HepG2 (cell line): ENCODE measurements around the gene WDR54. TPM values are rescaled to one million over a fixed set of nuclear protein-coding genes. Genes with fewer than 3 reads are reported as not detected.

Source experiments
- FOXO1 ChIP-seq: sonication (generic); formaldehyde crosslinking; IDR thresholded peaks from 2 replicates; pipeline ENCODE4 v1.4.0; 2020; ENCODE audit warnings: missing genetic modification reagents
- PRPF4 ChIP-seq: fragments of 200-400 bp; formaldehyde crosslinking; IDR thresholded peaks from 2 replicates; pipeline ENCODE4 v1.6.1; 2016; ENCODE audit warnings: low read length, low read depth; ENCODE audit not compliant: poor library complexity, severe bottlenecking
- TEAD3 ChIP-seq: optimal IDR thresholded peaks from 2 replicates; pipeline ENCODE3; 2016; ENCODE audit warnings: borderline replicate concordance
- ZNF264 ChIP-seq: sonication (generic); formaldehyde crosslinking; IDR thresholded peaks from 2 replicates; pipeline ENCODE4 v1.4.0; 2020; ENCODE audit warnings: missing genetic modification reagents
- ZNF292 ChIP-seq: sonication (generic); formaldehyde crosslinking; IDR thresholded peaks from 2 replicates; pipeline ENCODE4 v1.8.1; 2022; ENCODE audit warnings: mild to moderate bottlenecking, low read depth, missing genetic modification reagents, borderline replicate concordance
- ZNF557 ChIP-seq: sonication (generic); formaldehyde crosslinking; IDR thresholded peaks from 2 replicates; pipeline ENCODE4 v1.4.0; 2020; ENCODE audit warnings: missing genetic modification reagents
- polyA plus RNA-seq, 8 experiments: library from polyadenylated mRNA; depleted of rRNA in 3 of 8; stranded (reverse) in 7 of 8; unstranded in 1 of 8; fragments of >200 nt; fragmentation: Illumina TruSeq in 4 of 8; extraction: Trizol in 4 of 8; gene quantifications; 2 replicates each; pipeline versions ENCODE4 v1.2.1 to v1.2.3, GENCODE V29; 2011 to 2016; ENCODE audit warnings: low read depth in 4 of 8, missing spikeins in 1 of 8, mixed read lengths in 1 of 8; ENCODE audit not compliant: insufficient read depth in 1 of 8
- total RNA-seq, 5 experiments: library from RNA; depleted of rRNA; stranded (reverse); fragments of >200 nt; fragmentation: Illumina TruSeq; extraction: Trizol; gene quantifications; 2 replicates each; pipeline ENCODE4 v1.2.3, GENCODE V29; 2016; ENCODE audit warnings: low read depth in 1 of 5
- TF ChIP-seq, protein P1 (sequence below): sonication (generic); formaldehyde crosslinking; IDR thresholded peaks from 2 replicates; pipeline ENCODE4 v1.9.0; 2022; ENCODE audit warnings: missing genetic modification reagents, mild to moderate bottlenecking, borderline replicate concordance
- TF ChIP-seq, protein P2 (sequence below): sonication (generic); formaldehyde crosslinking; IDR thresholded peaks from 2 replicates; pipeline ENCODE4 v1.9.0; 2022; ENCODE audit warnings: low read depth, missing genetic modification reagents
- TF ChIP-seq, protein P3 (sequence below): sonication (generic); formaldehyde crosslinking; IDR thresholded peaks from 2 replicates; pipeline ENCODE4 v1.4.0; 2020; ENCODE audit warnings: missing genetic modification reagents

WDR54 gene
- total and polyA plus RNA-seq, 2 of the 13 experiments (the other 11 are each of a cell fraction or from before 2014, with no cell fraction given), result 2.0 to 17.3 TPM

DNA sequence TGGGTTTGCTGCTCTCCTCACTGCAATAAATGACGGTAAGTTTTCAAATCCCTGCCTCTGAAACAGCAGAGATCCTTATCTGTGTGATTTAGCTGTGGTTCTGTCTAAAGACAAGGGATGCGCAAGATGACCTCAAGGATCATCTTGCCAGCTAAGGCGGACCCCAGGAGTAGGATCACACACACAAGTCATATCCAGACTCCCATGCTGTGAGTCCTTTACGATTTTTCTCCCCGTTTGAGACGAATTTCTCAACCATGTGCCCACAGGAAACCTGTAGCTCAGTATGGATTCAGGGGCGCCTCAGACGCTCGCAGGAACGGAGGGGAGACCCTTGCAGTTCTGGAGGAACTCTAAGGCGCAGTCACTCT, 30.3 kb upstream of the WDR54 start (continued):
- TF ChIP-seq, protein P1, sequence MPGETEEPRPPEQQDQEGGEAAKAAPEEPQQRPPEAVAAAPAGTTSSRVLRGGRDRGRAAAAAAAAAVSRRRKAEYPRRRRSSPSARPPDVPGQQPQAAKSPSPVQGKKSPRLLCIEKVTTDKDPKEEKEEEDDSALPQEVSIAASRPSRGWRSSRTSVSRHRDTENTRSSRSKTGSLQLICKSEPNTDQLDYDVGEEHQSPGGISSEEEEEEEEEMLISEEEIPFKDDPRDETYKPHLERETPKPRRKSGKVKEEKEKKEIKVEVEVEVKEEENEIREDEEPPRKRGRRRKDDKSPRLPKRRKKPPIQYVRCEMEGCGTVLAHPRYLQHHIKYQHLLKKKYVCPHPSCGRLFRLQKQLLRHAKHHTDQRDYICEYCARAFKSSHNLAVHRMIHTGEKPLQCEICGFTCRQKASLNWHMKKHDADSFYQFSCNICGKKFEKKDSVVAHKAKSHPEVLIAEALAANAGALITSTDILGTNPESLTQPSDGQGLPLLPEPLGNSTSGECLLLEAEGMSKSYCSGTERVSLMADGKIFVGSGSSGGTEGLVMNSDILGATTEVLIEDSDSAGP (CRISPR knock-in tag), result no peak
- TF ChIP-seq ZNF292 (CRISPR knock-in tag) (no peak), TEAD3 (CRISPR knock-in tag) (peak; percentile 29), ZNF264 (CRISPR knock-in tag) (0 out of 2 replicates have a peak, but pooled peaks have one; percentile 40), ZNF557 (CRISPR knock-in tag) (0 out of 2 replicates have a peak, but pooled peaks have one; percentile 28), PRPF4 (no peak), FOXO1 (peak; percentile 21; the same call in 1 of the 2 replicates)
- TF ChIP-seq, protein P2, sequence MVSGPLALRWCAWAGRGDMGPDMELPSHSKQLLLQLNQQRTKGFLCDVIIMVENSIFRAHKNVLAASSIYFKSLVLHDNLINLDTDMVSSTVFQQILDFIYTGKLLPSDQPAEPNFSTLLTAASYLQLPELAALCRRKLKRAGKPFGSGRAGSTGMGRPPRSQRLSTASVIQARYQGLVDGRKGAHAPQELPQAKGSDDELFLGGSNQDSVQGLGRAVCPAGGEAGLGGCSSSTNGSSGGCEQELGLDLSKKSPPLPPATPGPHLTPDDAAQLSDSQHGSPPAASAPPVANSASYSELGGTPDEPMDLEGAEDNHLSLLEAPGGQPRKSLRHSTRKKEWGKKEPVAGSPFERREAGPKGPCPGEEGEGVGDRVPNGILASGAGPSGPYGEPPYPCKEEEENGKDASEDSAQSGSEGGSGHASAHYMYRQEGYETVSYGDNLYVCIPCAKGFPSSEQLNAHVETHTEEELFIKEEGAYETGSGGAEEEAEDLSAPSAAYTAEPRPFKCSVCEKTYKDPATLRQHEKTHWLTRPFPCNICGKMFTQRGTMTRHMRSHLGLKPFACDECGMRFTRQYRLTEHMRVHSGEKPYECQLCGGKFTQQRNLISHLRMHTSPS (CRISPR knock-in tag), result 0 out of 2 replicates have a peak, but pooled peaks have one; percentile 37
- TF ChIP-seq, protein P3, sequence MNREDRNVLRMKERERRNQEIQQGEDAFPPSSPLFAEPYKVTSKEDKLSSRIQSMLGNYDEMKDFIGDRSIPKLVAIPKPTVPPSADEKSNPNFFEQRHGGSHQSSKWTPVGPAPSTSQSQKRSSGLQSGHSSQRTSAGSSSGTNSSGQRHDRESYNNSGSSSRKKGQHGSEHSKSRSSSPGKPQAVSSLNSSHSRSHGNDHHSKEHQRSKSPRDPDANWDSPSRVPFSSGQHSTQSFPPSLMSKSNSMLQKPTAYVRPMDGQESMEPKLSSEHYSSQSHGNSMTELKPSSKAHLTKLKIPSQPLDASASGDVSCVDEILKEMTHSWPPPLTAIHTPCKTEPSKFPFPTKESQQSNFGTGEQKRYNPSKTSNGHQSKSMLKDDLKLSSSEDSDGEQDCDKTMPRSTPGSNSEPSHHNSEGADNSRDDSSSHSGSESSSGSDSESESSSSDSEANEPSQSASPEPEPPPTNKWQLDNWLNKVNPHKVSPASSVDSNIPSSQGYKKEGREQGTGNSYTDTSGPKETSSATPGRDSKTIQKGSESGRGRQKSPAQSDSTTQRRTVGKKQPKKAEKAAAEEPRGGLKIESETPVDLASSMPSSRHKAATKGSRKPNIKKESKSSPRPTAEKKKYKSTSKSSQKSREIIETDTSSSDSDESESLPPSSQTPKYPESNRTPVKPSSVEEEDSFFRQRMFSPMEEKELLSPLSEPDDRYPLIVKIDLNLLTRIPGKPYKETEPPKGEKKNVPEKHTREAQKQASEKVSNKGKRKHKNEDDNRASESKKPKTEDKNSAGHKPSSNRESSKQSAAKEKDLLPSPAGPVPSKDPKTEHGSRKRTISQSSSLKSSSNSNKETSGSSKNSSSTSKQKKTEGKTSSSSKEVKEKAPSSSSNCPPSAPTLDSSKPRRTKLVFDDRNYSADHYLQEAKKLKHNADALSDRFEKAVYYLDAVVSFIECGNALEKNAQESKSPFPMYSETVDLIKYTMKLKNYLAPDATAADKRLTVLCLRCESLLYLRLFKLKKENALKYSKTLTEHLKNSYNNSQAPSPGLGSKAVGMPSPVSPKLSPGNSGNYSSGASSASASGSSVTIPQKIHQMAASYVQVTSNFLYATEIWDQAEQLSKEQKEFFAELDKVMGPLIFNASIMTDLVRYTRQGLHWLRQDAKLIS, result 0 out of 2 replicates have a peak, but pooled peaks have one; percentile 26
